ENCODE results near the gene MINDY3. TPM values are rescaled to one million over a fixed set of nuclear protein-coding genes. Genes with fewer than 3 reads are reported as not detected.

MINDY3 gene
- total and polyA plus RNA-seq, 7 donors = 15.0 to 39.2 (median 23.8) TPM

DNA sequence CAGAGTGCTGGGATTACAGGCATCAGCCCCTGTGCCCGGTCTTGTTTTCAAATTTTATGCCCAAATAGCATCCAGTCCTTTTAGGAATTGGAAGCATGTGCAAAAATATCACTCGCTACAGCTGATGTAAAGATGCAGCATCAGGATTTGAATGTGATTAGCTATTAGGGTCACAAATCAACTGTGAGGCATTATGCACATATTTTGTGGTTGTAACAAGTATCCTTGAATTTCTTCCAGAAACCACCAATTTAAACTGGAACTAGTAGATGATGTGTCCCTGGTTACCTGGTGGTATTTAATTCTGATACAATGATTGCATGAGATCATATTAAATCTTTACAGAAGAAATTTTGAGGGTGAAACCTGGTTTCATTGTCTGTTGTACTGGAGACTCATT is 99.6 kb downstream of the MINDY3 start:
- Histone ChIP-seq H3K4me1 (no peaks in the 10 kb centered on the region), H3K4me3 (no peak overlapping the region), H3K27ac (no peak overlapping the region), H3K27me3 (no peaks in the 10 kb centered on the region), H3K36me3 (no peaks in the 10 kb centered on the region), H3K9me3 (no peaks in the 10 kb centered on the region)
- TF ChIP-seq POLR2A (IDR thresholded peaks at IDR 0.05) (no peak), EP300 (IDR thresholded peaks at IDR 0.05) (no peak), POLR2AphosphoS5 (IDR thresholded peaks at IDR 0.05) (no peak)
- TF ChIP-seq, protein P1, sequence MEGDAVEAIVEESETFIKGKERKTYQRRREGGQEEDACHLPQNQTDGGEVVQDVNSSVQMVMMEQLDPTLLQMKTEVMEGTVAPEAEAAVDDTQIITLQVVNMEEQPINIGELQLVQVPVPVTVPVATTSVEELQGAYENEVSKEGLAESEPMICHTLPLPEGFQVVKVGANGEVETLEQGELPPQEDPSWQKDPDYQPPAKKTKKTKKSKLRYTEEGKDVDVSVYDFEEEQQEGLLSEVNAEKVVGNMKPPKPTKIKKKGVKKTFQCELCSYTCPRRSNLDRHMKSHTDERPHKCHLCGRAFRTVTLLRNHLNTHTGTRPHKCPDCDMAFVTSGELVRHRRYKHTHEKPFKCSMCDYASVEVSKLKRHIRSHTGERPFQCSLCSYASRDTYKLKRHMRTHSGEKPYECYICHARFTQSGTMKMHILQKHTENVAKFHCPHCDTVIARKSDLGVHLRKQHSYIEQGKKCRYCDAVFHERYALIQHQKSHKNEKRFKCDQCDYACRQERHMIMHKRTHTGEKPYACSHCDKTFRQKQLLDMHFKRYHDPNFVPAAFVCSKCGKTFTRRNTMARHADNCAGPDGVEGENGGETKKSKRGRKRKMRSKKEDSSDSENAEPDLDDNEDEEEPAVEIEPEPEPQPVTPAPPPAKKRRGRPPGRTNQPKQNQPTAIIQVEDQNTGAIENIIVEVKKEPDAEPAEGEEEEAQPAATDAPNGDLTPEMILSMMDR (IDR thresholded peaks at IDR 0.05) = no peak
- intact Hi-C loops (cut with DNase I) = no loop called here
- 92 to 94% methylated on average over 2 of the region's 2 CpGs for WGBS, 2 donors
- DNase-seq = no peak

DNA sequence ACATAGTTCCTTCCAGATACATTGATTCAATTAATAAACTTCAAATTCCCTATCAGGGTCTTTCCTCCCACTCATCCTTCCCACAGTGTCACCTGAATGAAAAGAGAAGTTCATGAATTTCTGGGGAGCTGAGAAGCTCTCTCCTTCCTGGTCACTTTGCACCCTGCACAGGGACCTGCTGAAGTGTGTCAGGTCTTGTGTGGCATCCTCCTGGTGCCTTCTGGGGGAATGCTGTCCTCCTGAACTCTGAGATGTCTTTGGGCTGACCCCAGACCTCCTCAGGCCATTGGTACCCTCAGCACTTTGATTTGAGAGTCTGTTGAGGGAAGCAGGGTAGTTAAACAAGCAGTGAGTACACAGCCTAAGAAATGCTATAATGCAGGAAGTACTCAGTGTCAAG is 101.0 kb downstream of the MINDY3 start:
- Histone ChIP-seq H3K9me3 (no peaks in the 10 kb centered on the region), H3K4me3 (no peak overlapping the region), H3K27ac (no peak overlapping the region), H3K4me1 (no peaks in the 10 kb centered on the region), H3K36me3 (no peaks in the 10 kb centered on the region), H3K27me3 (no peaks in the 10 kb centered on the region)
- DNase-seq = no peak
- intact Hi-C loops (cut with DNase I) = no loop called here
- TF ChIP-seq POLR2A (IDR thresholded peaks at IDR 0.05) (no peak), EP300 (IDR thresholded peaks at IDR 0.05) (no peak), POLR2AphosphoS5 (IDR thresholded peaks at IDR 0.05) (no peak)
- TF ChIP-seq, protein P1 (IDR thresholded peaks at IDR 0.05) = no peak

DNA sequence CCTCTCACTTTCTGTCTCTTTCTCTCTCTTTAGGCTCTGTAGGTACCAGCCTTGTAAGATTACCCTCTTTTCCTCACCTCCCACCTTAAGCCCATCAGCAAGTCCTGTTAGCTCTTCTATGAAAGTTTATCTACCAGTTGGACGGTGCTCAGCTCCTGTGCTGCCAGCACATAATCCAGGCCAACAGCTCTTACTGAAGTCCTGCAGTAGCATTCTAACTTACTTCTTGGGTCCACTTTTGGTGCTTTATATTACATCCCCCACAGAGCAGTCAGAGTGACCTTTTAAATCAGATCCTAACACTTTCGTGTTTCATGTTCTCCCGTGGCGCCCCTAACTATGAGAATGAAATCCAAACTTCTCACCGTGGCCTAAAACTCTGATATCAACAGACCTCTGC is 101.7 kb downstream of the MINDY3 start:
- no peaks in the 10 kb centered on the region for H3K36me3 ChIP-seq
- H3K27ac ChIP-seq = no peak overlapping the region
- DNase-seq = no peak
- intact Hi-C loops (cut with DNase I) = no loop called here
- no peaks in the 10 kb centered on the region for H3K4me1 ChIP-seq
- no peak overlapping the region for H3K4me3 ChIP-seq
- no peaks in the 10 kb centered on the region for H3K27me3 ChIP-seq
- no peaks in the 10 kb centered on the region for H3K9me3 ChIP-seq
- WGBS, 2 donors = 89 to 91% methylated on average over 5 of the region's 5 CpGs
- TF ChIP-seq POLR2AphosphoS5 (IDR thresholded peaks at IDR 0.05) (no peak), EP300 (IDR thresholded peaks at IDR 0.05) (no peak), POLR2A (IDR thresholded peaks at IDR 0.05) (no peak)
- TF ChIP-seq, protein P1 (IDR thresholded peaks at IDR 0.05) = no peak

DNA sequence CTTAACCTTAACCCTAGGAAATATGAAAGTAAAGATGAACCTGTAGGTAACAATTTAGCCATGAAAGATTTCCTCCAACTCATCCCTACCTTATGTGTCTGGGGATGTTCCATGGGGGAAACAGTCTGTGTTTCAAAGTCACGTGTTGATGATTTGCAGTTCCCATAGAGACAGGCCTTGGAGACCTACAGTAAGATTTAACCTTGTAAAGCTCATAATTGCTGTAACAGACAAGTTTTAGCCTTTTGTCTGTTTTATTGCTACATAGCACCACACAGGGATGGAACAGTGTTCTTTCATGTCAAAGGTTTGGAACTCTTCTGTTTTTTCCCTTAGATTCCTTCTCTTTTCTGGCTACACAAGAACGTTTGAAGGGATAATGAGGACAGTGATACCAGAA is 105.4 kb downstream of the MINDY3 start:
- H3K27ac ChIP-seq = no peak overlapping the region
- no peaks in the 10 kb centered on the region for H3K27me3 ChIP-seq
- no peaks in the 10 kb centered on the region for H3K4me1 ChIP-seq
- intact Hi-C loops (cut with DNase I) = no loop called here
- TF ChIP-seq EP300 (IDR thresholded peaks at IDR 0.05) (no peak), POLR2A (IDR thresholded peaks at IDR 0.05) (no peak), POLR2AphosphoS5 (IDR thresholded peaks at IDR 0.05) (no peak)
- TF ChIP-seq, protein P1 (IDR thresholded peaks at IDR 0.05) = no peak
- no peak overlapping the region for H3K4me3 ChIP-seq
- no peaks in the 10 kb centered on the region for H3K9me3 ChIP-seq
- 27 to 29% methylated on average over 2 of the region's 2 CpGs for WGBS, 2 donors
- DNase-seq = no peak
- H3K36me3 ChIP-seq = no peaks in the 10 kb centered on the region

DNA sequence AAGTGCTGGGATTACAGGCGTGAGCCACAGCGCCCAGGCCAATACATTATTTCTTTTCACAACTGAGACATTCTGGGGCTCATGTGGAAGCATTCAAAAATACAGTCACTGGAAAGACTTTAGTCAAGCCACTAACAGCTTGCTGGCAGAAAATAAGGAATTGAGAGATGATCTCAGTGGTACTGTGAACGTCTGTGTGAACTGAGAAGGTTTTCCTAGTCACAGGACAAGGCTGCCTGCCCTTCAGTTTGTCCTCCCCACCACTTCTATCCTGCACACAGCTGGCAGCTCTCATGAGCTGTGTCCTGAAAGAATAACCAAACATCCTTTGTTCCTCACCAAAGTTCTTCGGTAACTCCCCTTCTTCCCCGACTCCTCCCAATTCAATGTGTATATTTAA is 109.3 kb downstream of the MINDY3 start:
- intact Hi-C loops (cut with DNase I) = no loop called here
- no peaks in the 10 kb centered on the region for H3K9me3 ChIP-seq
- WGBS, 2 donors = 77 to 80% methylated on average over 5 of the region's 5 CpGs
- TF ChIP-seq EP300 (IDR thresholded peaks at IDR 0.05) (no peak), POLR2AphosphoS5 (IDR thresholded peaks at IDR 0.05) (no peak), POLR2A (IDR thresholded peaks at IDR 0.05) (no peak)
- H3K4me1 ChIP-seq = peaks cover 0 to 2% (median under 1%) of the 10 kb centered on the region in 4 donors
- DNase-seq = no peak
- H3K27me3 ChIP-seq = no peaks in the 10 kb centered on the region
- no peak overlapping the region for H3K27ac ChIP-seq
- H3K36me3 ChIP-seq = no peaks in the 10 kb centered on the region
- no peak overlapping the region for H3K4me3 ChIP-seq
